ENCODE results near the gene RASL10A.

RASL10A gene

DNA sequence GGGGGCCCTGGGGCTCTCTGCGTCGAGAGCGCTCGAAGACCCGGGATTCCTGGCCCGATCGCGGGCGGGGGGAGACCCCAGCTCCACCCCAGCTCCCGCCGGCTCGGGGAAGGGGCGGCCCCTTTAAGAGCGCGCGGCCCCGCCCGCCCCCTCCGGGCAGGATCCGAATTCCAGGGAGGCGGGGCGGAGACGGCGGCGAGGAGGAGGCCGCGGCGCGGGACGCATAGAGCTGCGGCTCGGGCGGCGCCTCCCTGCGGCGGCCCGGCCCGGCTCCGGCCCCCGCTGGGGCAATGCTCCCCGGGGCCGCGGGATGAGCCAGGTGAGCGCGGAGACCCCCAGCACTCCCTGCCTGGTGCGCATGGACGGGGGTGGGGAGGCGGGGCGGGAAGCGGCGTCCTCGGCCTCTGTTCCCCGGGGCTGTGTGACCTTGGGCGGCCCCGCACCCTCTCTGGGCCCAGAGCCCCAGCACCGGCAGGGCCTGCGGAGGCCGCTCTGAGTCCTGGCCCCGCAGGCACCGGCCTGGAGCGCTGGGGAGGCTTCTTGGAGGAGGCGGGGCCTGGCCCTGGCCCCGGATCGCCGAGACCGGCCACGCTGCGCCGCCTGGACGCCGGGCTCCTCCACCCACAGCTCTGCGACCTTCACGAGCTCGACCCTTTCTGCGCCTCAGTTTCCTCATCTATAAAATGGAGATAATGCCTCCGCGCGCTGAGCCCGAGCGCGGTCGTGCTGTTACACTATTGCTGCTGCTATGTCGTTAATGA is 8.5 kb downstream of the RASL10A start:
- TF ChIP-seq FOXP2 (optimal IDR thresholded peaks at IDR 0.05; ENCODE audit: borderline replicate concordance, extremely low read depth, extremely low read length, insufficient read depth) (peak; percentile 34), TAF1 (IDR thresholded peaks at IDR 0.05; ENCODE audit: borderline replicate concordance, insufficient read depth, low read length) (no peak), SIN3A (IDR thresholded peaks at IDR 0.05; ENCODE audit: borderline replicate concordance, insufficient read depth, low read length) (0 out of 2 replicates have a peak, but pooled peaks have one; percentile 13), POLR2AphosphoS5 (IDR thresholded peaks at IDR 0.05; ENCODE audit: low read depth, low read length) (no peak)
- TF ChIP-seq, protein P1, sequence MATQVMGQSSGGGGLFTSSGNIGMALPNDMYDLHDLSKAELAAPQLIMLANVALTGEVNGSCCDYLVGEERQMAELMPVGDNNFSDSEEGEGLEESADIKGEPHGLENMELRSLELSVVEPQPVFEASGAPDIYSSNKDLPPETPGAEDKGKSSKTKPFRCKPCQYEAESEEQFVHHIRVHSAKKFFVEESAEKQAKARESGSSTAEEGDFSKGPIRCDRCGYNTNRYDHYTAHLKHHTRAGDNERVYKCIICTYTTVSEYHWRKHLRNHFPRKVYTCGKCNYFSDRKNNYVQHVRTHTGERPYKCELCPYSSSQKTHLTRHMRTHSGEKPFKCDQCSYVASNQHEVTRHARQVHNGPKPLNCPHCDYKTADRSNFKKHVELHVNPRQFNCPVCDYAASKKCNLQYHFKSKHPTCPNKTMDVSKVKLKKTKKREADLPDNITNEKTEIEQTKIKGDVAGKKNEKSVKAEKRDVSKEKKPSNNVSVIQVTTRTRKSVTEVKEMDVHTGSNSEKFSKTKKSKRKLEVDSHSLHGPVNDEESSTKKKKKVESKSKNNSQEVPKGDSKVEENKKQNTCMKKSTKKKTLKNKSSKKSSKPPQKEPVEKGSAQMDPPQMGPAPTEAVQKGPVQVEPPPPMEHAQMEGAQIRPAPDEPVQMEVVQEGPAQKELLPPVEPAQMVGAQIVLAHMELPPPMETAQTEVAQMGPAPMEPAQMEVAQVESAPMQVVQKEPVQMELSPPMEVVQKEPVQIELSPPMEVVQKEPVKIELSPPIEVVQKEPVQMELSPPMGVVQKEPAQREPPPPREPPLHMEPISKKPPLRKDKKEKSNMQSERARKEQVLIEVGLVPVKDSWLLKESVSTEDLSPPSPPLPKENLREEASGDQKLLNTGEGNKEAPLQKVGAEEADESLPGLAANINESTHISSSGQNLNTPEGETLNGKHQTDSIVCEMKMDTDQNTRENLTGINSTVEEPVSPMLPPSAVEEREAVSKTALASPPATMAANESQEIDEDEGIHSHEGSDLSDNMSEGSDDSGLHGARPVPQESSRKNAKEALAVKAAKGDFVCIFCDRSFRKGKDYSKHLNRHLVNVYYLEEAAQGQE (IDR thresholded peaks at IDR 0.05; ENCODE audit: insufficient read depth in 1 of 2, low read depth in 2 of 2, low read length in 2 of 2): no peak

DNA sequence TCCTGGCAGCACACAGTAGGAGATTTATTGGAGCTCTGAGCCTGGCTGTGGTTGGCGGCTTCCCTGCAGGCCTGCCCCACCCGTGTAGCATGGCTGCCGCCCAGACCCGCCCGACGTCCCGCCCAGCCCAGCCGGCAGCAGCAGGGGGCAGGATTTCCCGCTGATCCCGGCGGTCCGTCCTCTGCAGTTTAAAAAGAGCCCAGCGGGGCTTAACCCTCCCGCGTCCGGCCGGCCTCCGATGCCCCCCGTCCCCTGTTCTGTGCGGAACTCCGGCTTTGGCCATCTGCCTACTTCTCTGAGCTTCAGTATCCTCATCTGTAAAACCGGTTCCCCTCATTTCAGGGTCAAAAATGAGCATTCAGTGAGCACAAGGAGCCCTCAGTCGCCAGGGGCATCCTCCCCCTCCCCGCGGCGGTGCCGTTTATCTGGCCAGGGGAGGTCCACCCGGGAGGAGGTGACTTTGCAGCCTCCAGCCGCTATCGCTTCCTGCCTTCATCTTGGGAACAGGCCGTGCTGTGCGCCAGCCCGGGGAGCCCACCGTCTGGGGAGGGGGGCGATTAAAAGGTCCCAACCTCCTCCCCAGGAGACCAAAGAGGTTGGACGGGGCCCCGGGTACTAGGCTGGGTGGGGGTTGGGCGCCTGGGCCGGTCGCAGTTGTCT is 9.2 kb downstream of the RASL10A start, which contains the start of gene GAS2L1:
Gene GAS2L1 (plus strand): TSS at position 476 of the 660 bp plus-strand sequence. CDS start 1,456 bp downstream, outside the sequence.
- TF ChIP-seq TAF1 (IDR thresholded peaks at IDR 0.05; ENCODE audit: borderline replicate concordance, insufficient read depth, low read length) (no peak), SIN3A (IDR thresholded peaks at IDR 0.05; ENCODE audit: borderline replicate concordance, insufficient read depth, low read length) (peak; percentile 60; the same call in 1 of the 2 replicates), FOXP2 (optimal IDR thresholded peaks at IDR 0.05; ENCODE audit: borderline replicate concordance, extremely low read depth, extremely low read length, insufficient read depth) (peak; percentile 47), POLR2AphosphoS5 (IDR thresholded peaks at IDR 0.05; ENCODE audit: low read depth, low read length) (no peak)

DNA sequence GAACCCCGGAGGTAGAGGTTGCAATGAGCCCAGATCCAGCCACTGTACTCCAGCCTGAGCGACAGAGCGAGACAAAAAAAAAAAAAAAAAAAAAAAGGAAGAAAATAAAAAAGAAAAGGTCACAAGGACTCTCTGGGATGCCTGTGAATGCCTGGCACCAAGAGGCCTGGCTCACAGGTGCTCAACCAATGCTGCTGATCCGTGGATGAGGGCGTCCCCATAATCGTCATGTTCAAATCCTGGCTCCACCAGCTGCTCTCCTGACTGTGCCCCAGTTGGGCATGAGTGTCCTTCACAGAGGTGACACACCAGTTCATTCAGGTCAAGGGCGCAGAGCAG is 9.7 kb downstream of the RASL10A start:
- TF ChIP-seq SIN3A (IDR thresholded peaks at IDR 0.05; ENCODE audit: borderline replicate concordance, insufficient read depth, low read length) (no peak), TAF1 (IDR thresholded peaks at IDR 0.05; ENCODE audit: borderline replicate concordance, insufficient read depth, low read length) (no peak), FOXP2 (optimal IDR thresholded peaks at IDR 0.05; ENCODE audit: borderline replicate concordance, extremely low read depth, extremely low read length, insufficient read depth) (no peak), POLR2AphosphoS5 (IDR thresholded peaks at IDR 0.05; ENCODE audit: low read depth, low read length) (no peak)
- TF ChIP-seq, protein P1 (IDR thresholded peaks at IDR 0.05; ENCODE audit: insufficient read depth in 1 of 2, low read depth in 2 of 2, low read length in 2 of 2): no peak

DNA sequence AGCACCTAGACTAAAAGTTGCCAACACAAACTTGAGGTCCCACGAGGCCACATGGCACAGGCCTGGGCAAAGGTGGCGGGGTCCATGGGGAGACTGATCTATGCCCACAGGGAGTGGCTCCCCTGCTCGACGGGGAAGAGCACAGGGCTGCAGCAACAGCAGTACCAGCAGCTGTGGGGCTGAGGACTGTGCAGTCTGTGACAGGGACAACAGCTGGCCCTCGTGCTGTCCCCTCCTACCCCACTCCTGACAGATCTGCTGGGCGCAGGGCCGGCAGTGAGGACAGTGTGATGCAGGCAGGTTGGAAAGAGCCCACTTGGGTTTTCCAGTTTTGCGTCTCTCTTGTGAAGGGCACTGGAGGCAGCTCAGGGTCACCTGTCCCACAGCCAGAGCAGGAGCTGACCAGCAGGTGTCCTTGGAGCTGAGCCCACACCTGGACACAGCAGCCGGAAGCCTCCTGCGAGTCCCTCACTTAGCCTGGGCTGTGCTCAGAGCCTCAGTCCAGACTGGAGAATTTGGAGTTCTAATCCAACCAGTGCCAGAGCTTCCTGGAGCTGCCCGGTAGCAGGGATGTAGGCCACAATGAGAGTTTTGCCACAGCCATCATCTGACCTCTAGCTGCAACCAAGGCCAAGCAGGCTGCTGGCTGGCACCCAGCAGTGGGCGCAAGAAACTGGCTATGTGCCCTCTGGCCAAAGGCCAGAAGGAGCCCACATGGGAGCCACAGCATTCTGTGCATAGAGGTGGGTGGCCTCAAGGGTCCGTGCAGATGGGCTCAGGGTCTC is 12.6 kb downstream of the RASL10A start:
- TF ChIP-seq POLR2AphosphoS5 (IDR thresholded peaks at IDR 0.05; ENCODE audit: low read depth, low read length): no peak
- TF ChIP-seq, protein P1 (IDR thresholded peaks at IDR 0.05; ENCODE audit: insufficient read depth in 1 of 2, low read depth in 2 of 2, low read length in 2 of 2): no peak
- no peak for TF ChIP-seq FOXP2 (optimal IDR thresholded peaks at IDR 0.05; ENCODE audit: borderline replicate concordance, extremely low read depth, extremely low read length, insufficient read depth)
- TF ChIP-seq SIN3A (IDR thresholded peaks at IDR 0.05; ENCODE audit: borderline replicate concordance, insufficient read depth, low read length): no peak
- no peak for TF ChIP-seq TAF1 (IDR thresholded peaks at IDR 0.05; ENCODE audit: borderline replicate concordance, insufficient read depth, low read length)

DNA sequence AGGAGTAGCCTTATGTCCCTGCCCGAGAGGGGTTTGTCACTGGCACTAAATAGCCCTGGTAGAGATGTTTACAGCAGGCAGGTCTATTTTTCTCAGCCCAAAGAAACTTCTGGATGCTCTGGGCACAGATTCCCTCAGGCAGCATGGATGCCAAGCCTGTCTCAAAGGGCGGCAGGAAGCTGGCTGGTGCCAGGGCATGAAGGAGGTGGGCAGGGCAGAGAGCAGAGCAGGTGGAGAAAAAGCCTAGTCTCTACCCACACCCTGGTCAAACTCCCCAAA is 13.2 kb downstream of the RASL10A start:
- TF ChIP-seq POLR2AphosphoS5 (IDR thresholded peaks at IDR 0.05; ENCODE audit: low read depth, low read length) (no peak), SIN3A (IDR thresholded peaks at IDR 0.05; ENCODE audit: borderline replicate concordance, insufficient read depth, low read length) (no peak), FOXP2 (optimal IDR thresholded peaks at IDR 0.05; ENCODE audit: borderline replicate concordance, extremely low read depth, extremely low read length, insufficient read depth) (no peak)

All from PFSK-1 (cell line).